Panc1 (cell line): ENCODE measurements around the gene EIF5AL1. TPM values are rescaled to one million over a fixed set of nuclear protein-coding genes. Genes with fewer than 3 reads are reported as not detected.

Experiments used
- ATAC-seq: fragments of 200-7000 bp; cut with Tn5 transposase; 2 replicates; pipeline ENCODE4 v1.9.1; 2020; ENCODE audit warnings: mild to moderate bottlenecking, moderate library complexity
- BruUV-seq: library from RNA; stranded (reverse); fragments of 400-500 nt; replicated peaks from 2 replicates; lab custom pipeline; 2021; lab: Mats Ljungman, UMichigan
- CTCF ChIA-PET: fragments of 300-600 bp; sonication (Branson Sonifier 250); formaldehyde crosslinking; loops from one replicate; lab custom pipeline; 2022; ENCODE audit warnings: antibody characterized with exemption; lab: Charles Lee
- POLR2A ChIA-PET: fragments of 300-600 bp; sonication (Branson Sonifier 250); formaldehyde crosslinking; loops from one replicate; lab custom pipeline; 2022; ENCODE audit warnings: antibody characterized with exemption; lab: Charles Lee
- DNase-seq: peaks from one replicate; pipeline ENCODE4 v3.0.0-alpha.2; 2010; ENCODE audit warnings: low read depth, low spot score
- H3K27ac ChIP-seq: 2 replicates; pipeline ENCODE4 v1.5.1; 2011; ENCODE audit warnings: mild to moderate bottlenecking, low read length, inconsistent platforms
- H3K27me3 ChIP-seq: fragments of 200-500 bp; sonication (Bioruptor generic); 2 replicates; pipeline ENCODE4 v1.6.0; 2014; ENCODE audit warnings: low read length, inconsistent platforms; ENCODE audit not compliant: control insufficient read depth, insufficient read depth
- H3K36me3 ChIP-seq: fragments of 200-500 bp; sonication (Bioruptor generic); 2 replicates; pipeline ENCODE4 v1.5.1; 2014; ENCODE audit warnings: inconsistent platforms, mild to moderate bottlenecking, low read length, moderate library complexity; ENCODE audit not compliant: control insufficient read depth, insufficient read depth
- H3K4me1 ChIP-seq: 2 replicates; pipeline ENCODE4 v1.5.1; 2011; ENCODE audit warnings: inconsistent platforms, mild to moderate bottlenecking, low read length, moderate library complexity; ENCODE audit not compliant: control insufficient read depth, insufficient read depth
- H3K4me3 ChIP-seq, 2 experiments: 2 replicates each; pipeline ENCODE4 v1.5.1; 2011 to 2012; ENCODE audit warnings: low read depth in 2 of 2, low read length in 2 of 2, mild to moderate bottlenecking in 2 of 2, inconsistent platforms in 1 of 2, moderate library complexity in 1 of 2
- H3K9me3 ChIP-seq: fragments of 200-500 bp; sonication (Bioruptor generic); 2 replicates; pipeline ENCODE4 v1.5.1; 2014; ENCODE audit warnings: low read depth, mild to moderate bottlenecking, inconsistent platforms, low read length, moderate library complexity; ENCODE audit not compliant: control insufficient read depth, insufficient read depth
- POLR2AphosphoS5 ChIP-seq: IDR thresholded peaks from 2 replicates; pipeline ENCODE4 v1.6.1; 2012; ENCODE audit warnings: mild to moderate bottlenecking, low read depth, low read length, moderate library complexity
- SIN3A ChIP-seq: IDR thresholded peaks from 2 replicates; pipeline ENCODE4 v1.6.1; 2012; ENCODE audit warnings: low read depth, mild to moderate bottlenecking, low read length, moderate library complexity, borderline replicate concordance; ENCODE audit not compliant: insufficient read depth
- TCF7L2 ChIP-seq: IDR thresholded peaks from 2 replicates; pipeline ENCODE4 v1.6.1; 2011; ENCODE audit warnings: mild to moderate bottlenecking, low read depth, low read length, inconsistent platforms
- in situ Hi-C: cut with HindIII; loops from 2 replicates; pipeline ENCODE4 v1.10.0; 2016; ENCODE audit warnings: low sequenced_read_pairs, low pct_unique_long_range_greater_than_20kb
- intact Hi-C: fragments of 100-400 bp; cut with micrococcal nuclease; formaldehyde crosslinking; loops from one replicate; pipeline ENCODE4 v1.10.0; 2022; ENCODE audit not compliant: unreplicated experiment
- total RNA-seq: library from RNA; stranded (reverse); gene quantifications from one replicate; pipeline ENCODE4 v1.2.1, GENCODE V29; 2021; ENCODE audit not compliant: unreplicated experiment
- TF ChIP-seq, protein P1 (sequence below): fragments of 450-650 bp; IDR thresholded peaks from 2 replicates; pipeline ENCODE4 v1.5.1; 2017; ENCODE audit warnings: mild to moderate bottlenecking
- TF ChIP-seq, protein P2 (sequence below), 2 experiments: IDR thresholded peaks; 2 replicates each; pipeline ENCODE4 v1.6.1; 2011 to 2012; ENCODE audit warnings: low read depth in 2 of 2, control low read depth in 1 of 2, low read length in 1 of 2, mild to moderate bottlenecking in 1 of 2, moderate library complexity in 1 of 2; ENCODE audit not compliant: insufficient read depth in 1 of 2

The EIF5AL1 gene
- total RNA-seq, 1 experiment from 2014 or later: 1.6 TPM

DNA sequence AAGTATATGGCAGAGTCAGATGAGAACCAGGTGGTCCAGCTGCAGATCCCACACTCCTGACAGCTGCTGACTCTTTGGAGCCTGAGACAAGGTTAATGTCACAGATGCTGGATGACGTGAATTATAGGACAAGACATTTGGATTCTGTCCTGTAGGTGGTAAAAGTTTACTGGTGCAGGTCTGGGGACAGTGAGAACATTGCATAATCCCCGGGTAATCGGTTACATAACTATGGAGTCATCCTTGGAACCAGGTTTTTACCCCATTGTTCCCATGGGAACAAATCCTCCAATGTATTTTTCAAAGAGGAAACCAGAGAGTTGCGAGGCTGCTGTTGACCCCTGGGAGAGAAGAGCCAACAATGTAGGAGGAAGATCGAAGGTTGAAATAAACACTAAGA lies 39.4 kb upstream of the EIF5AL1 start:
- Histone ChIP-seq H3K4me1 (no peaks in the 10 kb centered on the region), H3K27me3 (peaks cover 3% of the 10 kb centered on the region; the same call in 1 of the 2 replicates), H3K4me3 (no peak overlapping the region), H3K9me3 (no peaks in the 10 kb centered on the region), H3K36me3 (no peaks in the 10 kb centered on the region), H3K27ac (no peak overlapping the region)
- no peak for ATAC-seq
- in situ Hi-C loops: no loop called here
- intact Hi-C loops: no loop called here
- no peak for DNase-seq
- POLR2A ChIA-PET: no interaction called here
- BruUV-seq: no TSS peak
- CTCF ChIA-PET: no interaction called here
- TF ChIP-seq, protein P1, sequence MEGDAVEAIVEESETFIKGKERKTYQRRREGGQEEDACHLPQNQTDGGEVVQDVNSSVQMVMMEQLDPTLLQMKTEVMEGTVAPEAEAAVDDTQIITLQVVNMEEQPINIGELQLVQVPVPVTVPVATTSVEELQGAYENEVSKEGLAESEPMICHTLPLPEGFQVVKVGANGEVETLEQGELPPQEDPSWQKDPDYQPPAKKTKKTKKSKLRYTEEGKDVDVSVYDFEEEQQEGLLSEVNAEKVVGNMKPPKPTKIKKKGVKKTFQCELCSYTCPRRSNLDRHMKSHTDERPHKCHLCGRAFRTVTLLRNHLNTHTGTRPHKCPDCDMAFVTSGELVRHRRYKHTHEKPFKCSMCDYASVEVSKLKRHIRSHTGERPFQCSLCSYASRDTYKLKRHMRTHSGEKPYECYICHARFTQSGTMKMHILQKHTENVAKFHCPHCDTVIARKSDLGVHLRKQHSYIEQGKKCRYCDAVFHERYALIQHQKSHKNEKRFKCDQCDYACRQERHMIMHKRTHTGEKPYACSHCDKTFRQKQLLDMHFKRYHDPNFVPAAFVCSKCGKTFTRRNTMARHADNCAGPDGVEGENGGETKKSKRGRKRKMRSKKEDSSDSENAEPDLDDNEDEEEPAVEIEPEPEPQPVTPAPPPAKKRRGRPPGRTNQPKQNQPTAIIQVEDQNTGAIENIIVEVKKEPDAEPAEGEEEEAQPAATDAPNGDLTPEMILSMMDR: no peak; the same call in 1 of the 2 replicates
- TF ChIP-seq POLR2AphosphoS5 (no peak), SIN3A (no peak), TCF7L2 (no peak)
- TF ChIP-seq, protein P2, sequence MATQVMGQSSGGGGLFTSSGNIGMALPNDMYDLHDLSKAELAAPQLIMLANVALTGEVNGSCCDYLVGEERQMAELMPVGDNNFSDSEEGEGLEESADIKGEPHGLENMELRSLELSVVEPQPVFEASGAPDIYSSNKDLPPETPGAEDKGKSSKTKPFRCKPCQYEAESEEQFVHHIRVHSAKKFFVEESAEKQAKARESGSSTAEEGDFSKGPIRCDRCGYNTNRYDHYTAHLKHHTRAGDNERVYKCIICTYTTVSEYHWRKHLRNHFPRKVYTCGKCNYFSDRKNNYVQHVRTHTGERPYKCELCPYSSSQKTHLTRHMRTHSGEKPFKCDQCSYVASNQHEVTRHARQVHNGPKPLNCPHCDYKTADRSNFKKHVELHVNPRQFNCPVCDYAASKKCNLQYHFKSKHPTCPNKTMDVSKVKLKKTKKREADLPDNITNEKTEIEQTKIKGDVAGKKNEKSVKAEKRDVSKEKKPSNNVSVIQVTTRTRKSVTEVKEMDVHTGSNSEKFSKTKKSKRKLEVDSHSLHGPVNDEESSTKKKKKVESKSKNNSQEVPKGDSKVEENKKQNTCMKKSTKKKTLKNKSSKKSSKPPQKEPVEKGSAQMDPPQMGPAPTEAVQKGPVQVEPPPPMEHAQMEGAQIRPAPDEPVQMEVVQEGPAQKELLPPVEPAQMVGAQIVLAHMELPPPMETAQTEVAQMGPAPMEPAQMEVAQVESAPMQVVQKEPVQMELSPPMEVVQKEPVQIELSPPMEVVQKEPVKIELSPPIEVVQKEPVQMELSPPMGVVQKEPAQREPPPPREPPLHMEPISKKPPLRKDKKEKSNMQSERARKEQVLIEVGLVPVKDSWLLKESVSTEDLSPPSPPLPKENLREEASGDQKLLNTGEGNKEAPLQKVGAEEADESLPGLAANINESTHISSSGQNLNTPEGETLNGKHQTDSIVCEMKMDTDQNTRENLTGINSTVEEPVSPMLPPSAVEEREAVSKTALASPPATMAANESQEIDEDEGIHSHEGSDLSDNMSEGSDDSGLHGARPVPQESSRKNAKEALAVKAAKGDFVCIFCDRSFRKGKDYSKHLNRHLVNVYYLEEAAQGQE (IDR thresholded peaks at IDR 0.05; ENCODE audit: insufficient read depth in 1 of 2, low read depth in 2 of 2, low read length in 1 of 2): no peak

DNA sequence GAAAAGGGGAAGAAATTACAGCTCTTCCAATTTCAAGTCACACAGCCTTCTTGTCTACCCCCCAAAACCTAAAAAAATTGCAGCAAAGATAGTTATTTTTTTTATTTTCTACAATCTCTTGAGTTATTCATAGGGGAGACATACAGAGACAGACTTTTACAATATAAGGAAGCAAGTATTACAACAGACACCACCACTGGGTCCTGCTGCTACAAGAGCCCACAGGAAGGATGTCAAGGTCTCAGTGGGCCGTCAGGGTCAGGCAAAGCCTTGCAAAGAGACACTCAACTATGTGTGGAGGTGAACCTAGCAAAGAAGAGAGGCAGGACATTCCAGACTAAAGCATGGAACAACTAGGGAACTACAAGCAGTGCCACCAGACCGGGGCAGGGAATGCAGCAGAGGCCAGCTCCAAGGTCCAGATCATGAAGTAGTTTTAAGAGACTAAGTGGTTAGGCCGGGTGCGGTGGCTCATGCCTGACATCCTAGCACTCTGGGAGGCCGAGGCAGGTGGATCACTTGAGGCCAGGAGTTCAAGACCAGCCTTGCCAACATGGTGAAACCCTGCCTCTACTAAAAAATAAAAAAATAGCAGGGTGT lies 38.7 kb upstream of the EIF5AL1 start:
- in situ Hi-C loops (no loop called here), intact Hi-C loops (no loop called here)
- Histone ChIP-seq H3K27me3 (peaks cover 3% of the 10 kb centered on the region; the same call in 1 of the 2 replicates), H3K4me3 (no peak overlapping the region), H3K4me1 (no peaks in the 10 kb centered on the region), H3K9me3 (no peaks in the 10 kb centered on the region), H3K27ac (no peak overlapping the region), H3K36me3 (no peaks in the 10 kb centered on the region)
- ChIA-PET CTCF (no interaction called here), POLR2A (no interaction called here)
- no peak for ATAC-seq
- no TSS peak for BruUV-seq
- no peak for DNase-seq
- no peak for TF ChIP-seq SIN3A

DNA sequence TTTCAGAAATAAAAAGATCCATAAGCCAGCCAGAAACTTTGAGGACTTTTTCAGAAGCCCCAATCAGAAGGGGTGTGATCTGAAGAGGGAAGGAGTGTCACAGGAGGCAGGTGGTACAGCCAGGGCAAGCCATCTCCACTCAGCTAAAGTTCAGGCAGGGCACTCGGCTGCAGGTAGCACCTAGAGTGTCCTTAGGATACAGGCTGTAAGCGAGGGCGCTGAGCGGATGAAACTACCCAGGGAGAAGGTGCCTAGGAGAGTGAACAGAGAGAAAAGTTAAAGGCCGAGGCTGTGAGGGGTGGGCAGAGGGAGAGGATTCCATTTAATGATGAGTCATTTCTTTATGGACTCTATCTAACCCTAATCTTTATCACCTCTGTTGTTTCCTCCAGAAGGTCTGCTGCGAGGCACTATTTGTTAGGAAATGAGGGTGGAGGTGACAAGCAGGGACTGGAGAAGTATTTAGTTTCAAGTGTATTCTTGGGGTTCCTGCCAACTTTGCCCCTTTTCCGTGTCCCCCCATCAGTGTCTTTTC lies 37.1 kb upstream of the EIF5AL1 start:
- H3K9me3 ChIP-seq: no peaks in the 10 kb centered on the region
- no peak for ATAC-seq
- no peak overlapping the region for H3K27ac ChIP-seq
- no TSS peak for BruUV-seq
- no peak overlapping the region for H3K4me3 ChIP-seq
- TF ChIP-seq, protein P2 (IDR thresholded peaks at IDR 0.05; ENCODE audit: insufficient read depth in 1 of 2, low read depth in 2 of 2, low read length in 1 of 2): no peak
- TF ChIP-seq POLR2AphosphoS5: no peak
- no peak for TF ChIP-seq SIN3A
- TF ChIP-seq TCF7L2: no peak
- TF ChIP-seq, protein P1: no peak
- intact Hi-C loops: no loop called here
- POLR2A ChIA-PET: no interaction called here
- CTCF ChIA-PET: no interaction called here
- no peak for DNase-seq
- no peaks in the 10 kb centered on the region for H3K4me1 ChIP-seq
- in situ Hi-C loops: no loop called here
- H3K27me3 ChIP-seq: peaks cover 3% of the 10 kb centered on the region; the same call in 1 of the 2 replicates
- no peaks in the 10 kb centered on the region for H3K36me3 ChIP-seq
